GM19240 (cell line): ENCODE data around the gene BBS4.
A peak's percentile ranks its signal among the peaks of the same experiment; 100 is the strongest.
"Not testable (repeated sequence)": the region's sequence is repeated elsewhere in the genome, so short reads cannot be mapped to it uniquely, and the experiment has no call there.

Experiments
- DNase-seq: peaks from one replicate; pipeline ENCODE4 v3.0.0; 2011; ENCODE audit warnings: low spot score; ENCODE audit not compliant: insufficient read length

Gene BBS4

GRCh38 chr15:72700076-72700475 lies 14.1 kb downstream of the BBS4 start:
- no peak for DNase-seq

- DNase-seq: no peak
Measured at GRCh38 chr15:72706266-72706665, 20.3 kb downstream of the BBS4 start.

- not testable (repeated sequence) for DNase-seq
Measured at GRCh38 chr15:72708551-72709303, 22.7 kb downstream of the BBS4 start.

DNA sequence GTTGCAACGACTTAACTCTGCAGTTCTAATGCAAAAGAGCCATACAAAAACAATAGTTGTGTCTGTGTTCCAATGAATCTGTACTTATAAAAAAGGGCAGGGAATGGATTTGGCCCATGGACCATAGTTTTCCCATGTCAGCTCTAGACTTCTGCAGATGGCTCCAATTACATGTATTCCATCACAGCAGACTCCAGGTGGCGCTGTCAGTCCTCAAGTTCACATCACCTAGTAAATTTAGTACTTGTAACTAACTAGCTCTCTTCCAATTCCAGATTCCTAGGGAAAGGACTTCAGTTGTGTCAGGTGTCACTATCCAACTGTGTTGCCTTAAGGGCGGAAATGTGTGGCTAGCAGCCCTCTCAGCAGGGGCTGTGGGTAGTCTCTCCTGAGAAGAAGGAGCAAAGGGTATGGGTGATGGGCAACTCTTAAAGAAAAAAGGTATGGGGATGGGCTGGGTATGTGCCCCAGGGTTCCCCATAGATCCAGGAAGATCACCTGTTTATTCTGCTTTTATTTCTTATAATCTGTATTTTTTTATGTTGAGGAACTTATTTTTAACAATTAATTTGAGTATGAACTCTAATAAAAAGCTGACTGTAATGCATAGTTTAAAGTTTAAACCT lies 36.2 kb downstream of the BBS4 start:
- no peak for DNase-seq

DNA sequence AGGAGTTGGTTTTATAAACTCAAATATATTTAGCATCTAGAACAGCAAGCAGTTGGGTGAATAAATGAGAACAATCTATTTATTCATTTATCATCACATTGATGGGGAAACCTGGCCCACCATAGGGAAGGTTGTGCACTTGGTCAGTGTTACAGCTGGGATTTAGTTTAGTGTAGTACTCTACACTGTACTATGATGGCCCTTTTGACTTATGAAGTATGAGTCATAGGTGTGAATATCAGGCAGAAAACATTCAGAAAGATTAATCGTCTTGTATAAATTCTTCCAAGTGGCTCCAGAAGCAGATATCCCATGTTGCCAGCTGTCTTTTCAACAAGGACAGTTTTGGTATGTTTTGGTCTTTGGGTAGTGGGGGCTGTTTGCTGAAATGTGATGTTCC lies 38.0 kb downstream of the BBS4 start:
- DNase-seq: no peak

DNA sequence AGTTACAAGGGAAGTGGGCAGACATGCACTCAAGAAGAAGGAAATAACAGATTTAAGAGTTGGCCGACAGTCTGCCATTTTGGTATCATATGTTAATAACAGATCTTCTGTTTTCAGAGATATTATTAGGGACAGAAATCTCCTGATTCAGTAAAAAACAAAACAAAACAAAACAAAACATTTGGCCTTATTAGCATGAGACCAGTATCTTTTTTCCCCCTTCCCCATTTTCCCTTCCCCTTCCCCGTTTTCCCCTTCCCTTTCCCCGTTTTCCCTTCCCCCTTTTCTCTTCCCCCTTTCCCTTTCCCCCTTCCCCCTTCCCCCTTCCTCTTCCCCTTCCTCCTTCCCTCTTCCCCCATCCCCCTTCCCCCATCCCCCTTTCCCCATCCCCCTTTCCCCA lies 39.4 kb downstream of the BBS4 start:
- no peak for DNase-seq

GRCh38 chr15:72725851-72726250 lies 39.8 kb downstream of the BBS4 start:
- DNase-seq: not testable (repeated sequence)

DNA sequence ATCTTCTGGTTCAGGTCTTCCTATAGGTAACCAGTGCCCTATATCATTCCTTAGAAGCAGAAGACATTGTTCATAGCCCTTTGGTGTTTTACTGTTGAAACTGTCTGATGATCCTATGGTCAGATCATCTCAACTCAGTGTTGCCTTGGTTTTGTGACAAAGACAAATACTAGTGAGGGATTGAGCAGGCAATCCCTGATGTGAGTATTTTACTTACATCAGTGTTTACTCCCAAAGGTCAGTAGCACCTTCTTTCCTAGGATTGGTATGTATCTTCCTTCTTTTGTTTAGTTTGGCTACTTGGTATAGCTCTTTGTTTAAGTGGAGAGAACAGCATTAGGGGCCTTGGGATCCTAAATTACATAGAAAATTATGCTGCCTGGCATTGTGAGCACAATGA lies 41.1 kb downstream of the BBS4 start:
- DNase-seq: no peak

DNA sequence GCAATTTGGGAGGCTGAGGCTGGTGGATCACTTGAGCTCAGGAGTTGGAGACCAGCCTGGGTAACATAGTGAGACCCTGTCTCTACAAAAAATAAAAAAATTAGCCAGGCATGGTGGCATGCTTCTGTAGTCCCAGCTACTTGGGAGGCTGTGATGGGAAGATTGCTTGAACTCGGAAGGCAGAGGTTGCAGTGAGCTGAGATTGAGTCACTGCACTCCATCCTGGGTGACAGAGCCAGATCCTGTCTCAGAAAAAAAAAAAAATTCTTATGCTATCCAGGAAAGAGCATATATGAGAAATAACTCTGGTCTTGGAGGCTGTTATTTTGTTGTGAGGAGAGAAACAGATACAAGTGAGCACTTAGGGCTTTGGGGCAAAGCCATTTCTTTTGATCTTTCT lies 42.2 kb downstream of the BBS4 start:
- DNase-seq: not testable (repeated sequence)

GRCh38 chr15:72728821-72729220 lies 42.8 kb downstream of the BBS4 start:
- no peak for DNase-seq

DNA sequence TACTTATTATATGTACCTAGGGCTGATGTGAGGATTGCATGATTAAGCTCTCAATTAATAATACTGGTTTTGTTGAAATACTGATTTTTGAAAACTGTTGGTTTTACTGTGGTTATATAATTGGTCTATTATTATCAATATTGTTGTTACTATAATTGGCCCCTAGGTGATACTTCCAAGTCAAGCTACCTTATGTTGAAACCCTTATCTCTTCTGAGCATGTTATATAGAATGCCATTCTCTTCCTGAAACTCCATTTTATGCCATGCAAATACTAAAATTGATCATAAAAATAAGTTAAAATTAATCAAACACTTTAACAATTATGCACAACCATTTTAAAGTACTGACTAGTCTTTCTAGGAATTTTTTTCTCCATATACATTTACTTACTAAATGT lies 46.1 kb downstream of the BBS4 start:
- DNase-seq: no peak

DNA sequence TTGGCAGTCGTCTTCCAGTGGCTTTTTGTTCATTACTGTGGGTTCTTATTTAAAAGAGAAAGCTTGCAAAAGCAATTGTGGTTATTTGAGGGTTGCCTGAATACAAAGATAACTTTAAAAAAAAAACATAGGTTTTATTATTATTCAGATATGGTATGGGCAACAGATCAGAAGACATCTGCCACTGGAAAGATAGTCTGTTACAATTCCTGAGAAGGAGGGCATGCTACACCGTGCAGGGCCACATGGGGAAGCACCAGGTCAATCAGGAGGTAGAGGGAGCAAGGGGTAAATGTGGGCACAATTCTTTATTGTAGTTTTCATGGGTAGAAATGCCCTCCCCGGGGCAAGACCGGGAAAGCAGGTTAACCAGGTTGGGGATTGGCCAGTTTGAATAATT lies 46.5 kb downstream of the BBS4 start:
- no peak for DNase-seq

GRCh38 chr15:72733941-72734738 lies 48.1 kb downstream of the BBS4 start:
- no peak for DNase-seq

- no peak for DNase-seq
Measured at GRCh38 chr15:72735111-72735510, 49.1 kb downstream of the BBS4 start.

GRCh38 chr15:72737061-72737460 lies 51.1 kb downstream of the BBS4 start:
- no peak for DNase-seq

DNA sequence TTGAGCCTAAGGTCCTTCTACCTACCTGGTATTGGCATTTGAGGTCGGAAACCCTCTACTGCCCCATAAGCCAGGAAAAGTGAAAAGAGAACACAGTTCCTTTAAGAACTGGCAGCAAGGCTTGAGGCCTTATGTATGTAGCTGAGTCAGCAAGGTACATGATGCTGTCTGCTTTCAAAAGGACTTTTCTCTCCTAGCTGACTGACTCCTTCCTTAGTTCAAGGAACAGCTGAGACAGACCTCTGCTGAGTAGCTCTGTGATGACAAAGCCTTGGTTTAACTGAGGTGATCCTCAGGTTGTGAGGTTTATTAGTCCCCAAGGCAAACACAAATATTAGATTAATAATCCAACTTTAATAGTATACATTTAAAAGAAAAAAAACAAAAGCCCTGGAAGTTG lies 51.7 kb downstream of the BBS4 start:
- no peak for DNase-seq

DNA sequence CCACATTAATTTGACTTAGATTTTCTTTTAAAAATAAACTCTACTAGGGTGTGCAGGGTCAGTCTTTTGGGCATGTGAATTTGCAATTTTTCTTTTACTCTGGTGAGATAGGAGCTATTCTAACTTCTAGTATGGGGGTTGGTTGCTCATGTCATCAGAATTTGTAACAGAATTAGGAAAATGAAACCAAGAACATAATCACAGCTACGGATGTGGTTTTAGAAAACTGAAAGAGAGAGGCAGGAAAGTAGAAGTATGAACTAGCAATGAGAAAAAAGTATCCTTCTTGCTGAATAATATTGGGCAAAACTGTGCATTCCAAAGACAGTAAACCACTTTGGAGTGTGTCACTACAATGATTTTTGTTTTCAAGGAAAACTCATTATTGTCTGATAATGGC lies 54.2 kb downstream of the BBS4 start:
- peak; percentile 33 for DNase-seq

DNA sequence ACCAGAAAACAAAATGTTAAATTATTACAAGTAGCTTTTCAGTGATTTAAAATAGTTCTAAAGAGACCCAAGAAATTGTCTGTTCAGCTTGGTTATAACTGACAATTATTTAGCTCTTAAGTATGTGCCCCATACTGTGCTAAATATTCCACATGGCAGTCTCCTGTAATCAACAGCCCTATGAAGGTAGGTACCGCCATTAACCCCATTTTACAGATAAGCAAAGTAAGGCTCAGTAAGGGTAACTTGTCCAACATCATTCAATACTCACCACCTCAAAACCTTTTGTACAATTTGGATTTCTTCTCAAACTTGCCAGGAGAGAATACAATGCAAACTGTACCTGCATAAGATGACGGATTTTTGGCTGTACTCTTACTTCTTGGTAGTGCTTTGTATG lies 63.7 kb downstream of the BBS4 start:
- DNase-seq: no peak

GRCh38 chr15:72751751-72752455 lies 65.9 kb downstream of the BBS4 start:
- no peak for DNase-seq

DNA sequence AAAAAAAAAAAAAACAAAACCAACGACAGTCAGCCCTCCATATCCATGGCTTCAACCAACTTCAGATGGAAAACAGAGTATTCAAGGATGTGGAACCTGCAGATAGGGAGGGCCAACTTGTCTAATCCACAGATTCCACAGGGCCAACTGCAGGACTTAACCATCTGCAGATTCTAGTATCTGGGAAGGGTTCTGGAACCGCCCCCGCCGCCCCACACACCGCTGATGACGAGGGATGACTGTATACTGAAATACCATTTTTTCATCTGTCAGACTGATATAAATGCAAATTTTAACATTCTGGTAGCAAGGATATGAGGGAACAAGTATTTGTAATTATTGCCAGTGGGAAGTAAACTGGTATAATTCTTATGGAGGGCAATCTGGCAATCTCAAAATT lies 68.1 kb downstream of the BBS4 start:
- DNase-seq: no peak

DNA sequence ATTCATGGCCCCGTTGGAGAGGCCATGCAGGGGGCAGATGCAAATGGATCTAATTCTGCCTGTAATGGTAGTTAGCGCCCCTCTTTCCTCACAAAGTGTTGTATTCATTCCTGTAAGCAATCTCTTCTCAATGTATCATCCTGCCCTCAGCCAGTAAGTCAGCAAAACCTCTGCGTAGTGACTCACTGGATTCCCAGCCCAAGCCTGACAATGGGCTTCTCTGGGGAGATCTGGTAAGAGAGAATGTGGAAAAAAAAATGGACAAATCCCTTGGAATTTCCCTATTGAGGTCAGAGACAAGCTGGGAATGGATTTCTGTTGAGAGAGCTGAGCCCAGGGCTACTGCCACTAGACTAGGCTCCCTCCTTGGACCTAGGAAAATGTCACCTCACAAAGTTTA lies 72.2 kb downstream of the BBS4 start:
- DNase-seq: no peak
